ENCODE results near the gene ELK4. TPM values are rescaled to one million over a fixed set of nuclear protein-coding genes. Genes with fewer than 3 reads are reported as not detected.

ELK4 gene
- total and polyA plus RNA-seq, 2 of the 13 experiments (the other 11 are each of a cell fraction or from before 2014, with no cell fraction given) = 8.3 to 13.1 TPM

DNA sequence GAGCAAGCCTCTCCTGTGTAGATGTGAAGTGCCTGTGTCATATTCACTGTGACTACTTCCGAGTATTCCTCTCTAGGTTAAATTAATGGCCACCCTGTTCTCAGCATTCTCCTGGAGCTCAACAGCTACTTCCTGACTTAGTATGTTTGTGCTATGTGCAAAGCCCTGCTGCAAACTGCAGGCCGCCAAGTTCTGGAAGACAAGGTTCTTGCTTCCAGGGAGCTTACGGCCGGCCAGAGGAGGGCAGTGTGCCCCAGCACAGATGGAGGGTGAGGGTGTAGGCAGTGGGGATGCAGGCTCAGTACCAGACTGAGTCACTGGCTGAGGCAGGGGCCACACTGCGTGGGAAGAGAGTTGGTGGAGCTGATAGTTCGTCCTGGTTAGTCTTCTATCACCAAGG, 43.2 kb downstream of the ELK4 start (continued):
- TF ChIP-seq, protein P1, sequence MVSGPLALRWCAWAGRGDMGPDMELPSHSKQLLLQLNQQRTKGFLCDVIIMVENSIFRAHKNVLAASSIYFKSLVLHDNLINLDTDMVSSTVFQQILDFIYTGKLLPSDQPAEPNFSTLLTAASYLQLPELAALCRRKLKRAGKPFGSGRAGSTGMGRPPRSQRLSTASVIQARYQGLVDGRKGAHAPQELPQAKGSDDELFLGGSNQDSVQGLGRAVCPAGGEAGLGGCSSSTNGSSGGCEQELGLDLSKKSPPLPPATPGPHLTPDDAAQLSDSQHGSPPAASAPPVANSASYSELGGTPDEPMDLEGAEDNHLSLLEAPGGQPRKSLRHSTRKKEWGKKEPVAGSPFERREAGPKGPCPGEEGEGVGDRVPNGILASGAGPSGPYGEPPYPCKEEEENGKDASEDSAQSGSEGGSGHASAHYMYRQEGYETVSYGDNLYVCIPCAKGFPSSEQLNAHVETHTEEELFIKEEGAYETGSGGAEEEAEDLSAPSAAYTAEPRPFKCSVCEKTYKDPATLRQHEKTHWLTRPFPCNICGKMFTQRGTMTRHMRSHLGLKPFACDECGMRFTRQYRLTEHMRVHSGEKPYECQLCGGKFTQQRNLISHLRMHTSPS (CRISPR knock-in tag; IDR thresholded peaks at IDR 0.05; ENCODE audit: low read depth) = no peak
- TF ChIP-seq DR1 (CRISPR knock-in tag; IDR thresholded peaks at IDR 0.05) = no peak
- TF ChIP-seq, protein P2, sequence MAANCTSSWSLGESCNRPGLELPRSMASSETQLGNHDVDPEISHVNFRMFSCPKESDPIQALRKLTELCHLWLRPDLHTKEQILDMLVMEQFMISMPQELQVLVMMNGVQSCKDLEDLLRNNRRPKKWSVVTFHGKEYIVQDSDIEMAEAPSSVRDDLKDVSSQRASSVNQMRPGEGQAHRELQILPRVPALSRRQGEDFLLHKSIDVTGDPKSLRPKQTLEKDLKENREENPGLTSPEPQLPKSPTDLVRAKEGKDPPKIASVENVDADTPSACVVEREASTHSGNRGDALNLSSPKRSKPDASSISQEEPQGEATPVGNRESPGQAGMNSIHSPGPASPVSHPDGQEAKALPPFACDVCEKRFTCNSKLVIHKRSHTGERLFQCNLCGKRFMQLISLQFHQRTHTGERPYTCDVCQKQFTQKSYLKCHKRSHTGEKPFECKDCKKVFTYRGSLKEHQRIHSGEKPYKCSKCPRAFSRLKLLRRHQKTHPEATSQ (CRISPR knock-in tag; IDR thresholded peaks at IDR 0.05; ENCODE audit: borderline replicate concordance) = no peak

DNA sequence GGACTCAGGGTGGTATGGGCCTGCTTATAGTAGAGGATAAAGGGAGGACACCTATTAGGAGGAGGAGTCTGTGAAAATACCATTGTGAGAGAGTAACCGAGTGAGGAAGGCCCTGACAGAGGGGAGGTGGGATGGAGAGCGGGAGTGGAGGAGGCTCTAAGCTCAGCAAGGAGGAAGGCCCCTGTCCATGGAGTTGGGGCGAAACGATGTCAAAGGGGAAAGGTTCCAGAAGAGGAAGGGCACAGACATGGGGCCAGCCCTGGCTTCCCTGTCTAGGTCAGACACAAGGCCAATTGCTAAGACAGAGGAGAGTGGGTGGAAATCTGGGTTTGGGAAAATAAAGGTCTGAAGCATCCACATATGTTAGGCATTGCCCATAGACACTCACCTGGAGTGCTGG, 44.2 kb downstream of the ELK4 start:
- Histone ChIP-seq H4K20me1 (ENCODE audit: insufficient read depth, low read length) (no peaks in the 10 kb centered on the region), H3K4me1 (ENCODE audit: insufficient read depth, low read length) (peaks cover 56% of the 10 kb centered on the region), H3K4me3 (replicated peaks in 1 of 3; ENCODE audit: insufficient read depth in 1 of 3, low read depth in 2 of 3, low read length in 3 of 3) (no peak overlapping the region), H3K36me3 (replicated peaks in 1 of 2; ENCODE audit: control insufficient read depth in 1 of 2, insufficient read depth in 2 of 2, low read length in 2 of 2) (no peaks in the 10 kb centered on the region), H3K27me3 (ENCODE audit: control insufficient read depth in 1 of 2, insufficient read depth in 2 of 2, low read length in 2 of 2) (peaks cover 0 to 7% of the 10 kb centered on the region in 2 experiments; a peak in 1 of 5 replicates), H3K27ac (ENCODE audit: extremely low read length, insufficient read depth, low read length) (no peak overlapping the region), H3K9me3 (ENCODE audit: low read length) (no peaks in the 10 kb centered on the region), H2AFZ (ENCODE audit: low read length) (no peak overlapping the region), H3K9ac (ENCODE audit: insufficient read depth, low read depth, low read length) (no peak overlapping the region), H3K79me2 (ENCODE audit: insufficient read depth, low read length) (no peaks in the 10 kb centered on the region), H3K4me2 (ENCODE audit: low read depth, low read length) (no peak overlapping the region)
- FAIRE-seq (no peak), DNase-seq (ENCODE audit: low spot score) (no peak), ATAC-seq (no peak)
- intact Hi-C loops (cut with micrococcal nuclease; ENCODE audit: unreplicated experiment) (no loop called here), in situ Hi-C loops (cut with HindIII; ENCODE audit: extremely low pct_ligation_motif_present, low pct_unique_long_range_greater_than_20kb) (no loop called here)
- BruUV-seq (replicated peaks) = no TSS peak
- POLR2A ChIA-PET = interaction anchor here (2.0 kb wide), 1 partner anchor 44 kb away, joined by 10 read pairs; the partner anchor contains the start of gene ELK4
- CTCF ChIA-PET (ENCODE audit: low intra/inter-chr PET ratio, low total read pairs) = no interaction called here
- WGBS (ENCODE audit: low lambda C conversion rate) = 68% methylated on average over 4 of the region's 4 CpGs
- TF ChIP-seq, protein P3, sequence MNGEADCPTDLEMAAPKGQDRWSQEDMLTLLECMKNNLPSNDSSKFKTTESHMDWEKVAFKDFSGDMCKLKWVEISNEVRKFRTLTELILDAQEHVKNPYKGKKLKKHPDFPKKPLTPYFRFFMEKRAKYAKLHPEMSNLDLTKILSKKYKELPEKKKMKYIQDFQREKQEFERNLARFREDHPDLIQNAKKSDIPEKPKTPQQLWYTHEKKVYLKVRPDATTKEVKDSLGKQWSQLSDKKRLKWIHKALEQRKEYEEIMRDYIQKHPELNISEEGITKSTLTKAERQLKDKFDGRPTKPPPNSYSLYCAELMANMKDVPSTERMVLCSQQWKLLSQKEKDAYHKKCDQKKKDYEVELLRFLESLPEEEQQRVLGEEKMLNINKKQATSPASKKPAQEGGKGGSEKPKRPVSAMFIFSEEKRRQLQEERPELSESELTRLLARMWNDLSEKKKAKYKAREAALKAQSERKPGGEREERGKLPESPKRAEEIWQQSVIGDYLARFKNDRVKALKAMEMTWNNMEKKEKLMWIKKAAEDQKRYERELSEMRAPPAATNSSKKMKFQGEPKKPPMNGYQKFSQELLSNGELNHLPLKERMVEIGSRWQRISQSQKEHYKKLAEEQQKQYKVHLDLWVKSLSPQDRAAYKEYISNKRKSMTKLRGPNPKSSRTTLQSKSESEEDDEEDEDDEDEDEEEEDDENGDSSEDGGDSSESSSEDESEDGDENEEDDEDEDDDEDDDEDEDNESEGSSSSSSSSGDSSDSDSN (CRISPR knock-in tag; IDR thresholded peaks at IDR 0.05) = no peak
- TF ChIP-seq CHD4 (IDR thresholded peaks at IDR 0.05; ENCODE audit: borderline replicate concordance, low read length) = no peak
- no peak for TF ChIP-seq MEF2D (CRISPR knock-in tag; IDR thresholded peaks at IDR 0.05)
- TF ChIP-seq RFXANK (CRISPR knock-in tag; IDR thresholded peaks at IDR 0.05) = no peak
- TF ChIP-seq SCMH1 (CRISPR knock-in tag; IDR thresholded peaks at IDR 0.05; ENCODE audit: borderline replicate concordance) = no peak
- no peak for TF ChIP-seq ISL2 (CRISPR knock-in tag; IDR thresholded peaks at IDR 0.05)
- no peak for TF ChIP-seq ZNF292 (CRISPR knock-in tag; IDR thresholded peaks at IDR 0.05; ENCODE audit: borderline replicate concordance, low read depth)
- TF ChIP-seq ZNF564 (CRISPR knock-in tag; IDR thresholded peaks at IDR 0.05) = no peak
- no peak for TF ChIP-seq ZNF792 (CRISPR knock-in tag; IDR thresholded peaks at IDR 0.05)
- TF ChIP-seq, protein P4, sequence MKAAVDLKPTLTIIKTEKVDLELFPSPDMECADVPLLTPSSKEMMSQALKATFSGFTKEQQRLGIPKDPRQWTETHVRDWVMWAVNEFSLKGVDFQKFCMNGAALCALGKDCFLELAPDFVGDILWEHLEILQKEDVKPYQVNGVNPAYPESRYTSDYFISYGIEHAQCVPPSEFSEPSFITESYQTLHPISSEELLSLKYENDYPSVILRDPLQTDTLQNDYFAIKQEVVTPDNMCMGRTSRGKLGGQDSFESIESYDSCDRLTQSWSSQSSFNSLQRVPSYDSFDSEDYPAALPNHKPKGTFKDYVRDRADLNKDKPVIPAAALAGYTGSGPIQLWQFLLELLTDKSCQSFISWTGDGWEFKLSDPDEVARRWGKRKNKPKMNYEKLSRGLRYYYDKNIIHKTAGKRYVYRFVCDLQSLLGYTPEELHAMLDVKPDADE (CRISPR knock-in tag; IDR thresholded peaks at IDR 0.05) = no peak
- no peak for TF ChIP-seq SP4 (CRISPR knock-in tag; IDR thresholded peaks at IDR 0.05)
- TF ChIP-seq ZNF501 (CRISPR knock-in tag; IDR thresholded peaks at IDR 0.05) = no peak
- TF ChIP-seq FOXP1 (IDR thresholded peaks at IDR 0.05) = no peak
- TF ChIP-seq FOXP1 (CRISPR knock-in tag; IDR thresholded peaks at IDR 0.05) = no peak
- TF ChIP-seq, protein P5, sequence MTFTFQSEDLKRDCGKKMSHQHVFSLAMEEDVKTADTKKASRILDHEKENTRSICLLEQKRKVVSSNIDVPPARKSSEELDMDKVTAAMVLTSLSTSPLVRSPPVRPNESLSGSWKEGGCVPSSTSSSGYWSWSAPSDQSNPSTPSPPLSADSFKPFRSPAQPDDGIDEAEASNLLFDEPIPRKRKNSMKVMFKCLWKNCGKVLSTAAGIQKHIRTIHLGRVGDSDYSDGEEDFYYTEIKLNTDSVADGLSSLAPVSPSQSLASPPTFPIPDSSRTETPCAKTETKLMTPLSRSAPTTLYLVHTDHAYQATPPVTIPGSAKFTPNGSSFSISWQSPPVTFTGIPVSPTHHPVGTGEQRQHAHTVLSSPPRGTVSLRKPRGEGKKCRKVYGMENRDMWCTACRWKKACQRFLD (CRISPR knock-in tag; IDR thresholded peaks at IDR 0.05; ENCODE audit: borderline replicate concordance) = no peak
